CD4-positive, alpha-beta T cell treated with Interleukin-12 subunit alpha and Interleukin-12 subunit beta, for 1 hour (primary cell): Measurements from ENCODE around the gene CDH22.

Source experiments
- DNase-seq: peaks from one replicate; pipeline ENCODE4 v3.0.0-alpha.2; 2020

Gene CDH22

GRCh38 chr20:46322641-46323040 is 14.3 kb upstream of the CDH22 start:
- DNase-seq: no peak

- DNase-seq: no peak
Measured at GRCh38 chr20:46317685-46318177, 9.4 kb upstream of the CDH22 start.

- no peak for DNase-seq
Measured at GRCh38 chr20:46316984-46317684, 8.8 kb upstream of the CDH22 start.

- no peak for DNase-seq
Measured at GRCh38 chr20:46315311-46315710, 7.0 kb upstream of the CDH22 start.

- DNase-seq: no peak
Measured at GRCh38 chr20:46312945-46313861, 4.9 kb upstream of the CDH22 start.

GRCh38 chr20:46312075-46312944 is 4.0 kb upstream of the CDH22 start:
- no peak for DNase-seq

GRCh38 chr20:46311719-46312074 is 3.4 kb upstream of the CDH22 start:
- no peak for DNase-seq

GRCh38 chr20:46311039-46311650 is 2.8 kb upstream of the CDH22 start:
- no peak for DNase-seq

- DNase-seq: no peak
Measured at GRCh38 chr20:46309945-46310344, 1.6 kb upstream of the CDH22 start.

GRCh38 chr20:46307999-46308257 is 370 bp downstream of the CDH22 start:
- DNase-seq: no peak

- peak; percentile 73 for DNase-seq
Measured at GRCh38 chr20:46307139-46307998, 929 bp downstream of the CDH22 start.

GRCh38 chr20:46306743-46307138 is 1.6 kb downstream of the CDH22 start:
- no peak for DNase-seq

- DNase-seq: no peak
Measured at GRCh38 chr20:46305973-46306360, 2.3 kb downstream of the CDH22 start.

- DNase-seq: no peak
Measured at GRCh38 chr20:46305331-46305972, 2.8 kb downstream of the CDH22 start.

GRCh38 chr20:46304852-46305251 is 3.4 kb downstream of the CDH22 start:
- no peak for DNase-seq

GRCh38 chr20:46304361-46304760 is 3.9 kb downstream of the CDH22 start:
- no peak for DNase-seq

- DNase-seq: no peak
Measured at GRCh38 chr20:46303176-46303956, 4.9 kb downstream of the CDH22 start.

- DNase-seq: no peak
Measured at GRCh38 chr20:46302106-46302505, 6.2 kb downstream of the CDH22 start.

- DNase-seq: no peak
Measured at GRCh38 chr20:46300281-46300680, 8.0 kb downstream of the CDH22 start.

GRCh38 chr20:46299078-46299477 is 9.2 kb downstream of the CDH22 start:
- no peak for DNase-seq

- DNase-seq: no peak
Measured at GRCh38 chr20:46298374-46298773, 9.9 kb downstream of the CDH22 start.
